Measurements from ENCODE around the gene ZNF227.
"Not testable (repeated sequence)": the region's sequence is repeated elsewhere in the genome, so short reads cannot be mapped to it uniquely, and the experiment has no call there.

The ZNF227 gene

GRCh38 chr19:44212250-44212865 lies at the start of gene ZNF227:
ZNF227 (plus strand) TSS chr19:44212532; CDS start chr19:44217793, 5,261 bp downstream.
- peak; percentile 88 for DNase-seq

GRCh38 chr19:44163789-44164188 lies 48.5 kb upstream of the ZNF227 start:
- no peak for DNase-seq

- no peak for DNase-seq
Measured at GRCh38 chr19:44164327-44164672, 48.0 kb upstream of the ZNF227 start.

GRCh38 chr19:44164673-44165512 lies 47.4 kb upstream of the ZNF227 start, which contains the start of gene ZNF226:
ZNF226 (plus strand) TSS chr19:44165100; CDS start chr19:44170081, 4,981 bp downstream.
- DNase-seq: peak; percentile 89

- DNase-seq: not testable (repeated sequence)
Measured at GRCh38 chr19:44170660-44171059, 41.7 kb upstream of the ZNF227 start.

GRCh38 chr19:44176590-44176989 lies 35.7 kb upstream of the ZNF227 start:
- no peak for DNase-seq

- DNase-seq: no peak
Measured at GRCh38 chr19:44180968-44181367, 31.4 kb upstream of the ZNF227 start.

GRCh38 chr19:44182145-44182544 lies 30.2 kb upstream of the ZNF227 start:
- no peak for DNase-seq

GRCh38 chr19:44190020-44190419 lies 22.3 kb upstream of the ZNF227 start:
- no peak for DNase-seq

- no peak for DNase-seq
Measured at GRCh38 chr19:44192127-44192526, 20.2 kb upstream of the ZNF227 start.

GRCh38 chr19:44196772-44197171 lies 15.6 kb upstream of the ZNF227 start:
- DNase-seq: no peak

GRCh38 chr19:44202470-44202869 lies 9.9 kb upstream of the ZNF227 start:
- DNase-seq: no peak

- no peak for DNase-seq
Measured at GRCh38 chr19:44202974-44203373, 9.4 kb upstream of the ZNF227 start.

GRCh38 chr19:44203877-44204276 lies 8.5 kb upstream of the ZNF227 start:
- not testable (repeated sequence) for DNase-seq

GRCh38 chr19:44204772-44205171 lies 7.6 kb upstream of the ZNF227 start:
- DNase-seq: no peak

GRCh38 chr19:44207126-44207803 lies 5.1 kb upstream of the ZNF227 start:
- no peak for DNase-seq

- no peak for DNase-seq
Measured at GRCh38 chr19:44212866-44213346, 574 bp downstream of the ZNF227 start.

- not testable (repeated sequence) for DNase-seq
Measured at GRCh38 chr19:44219926-44220325, 7.6 kb downstream of the ZNF227 start.

GRCh38 chr19:44220761-44221160 lies 8.4 kb downstream of the ZNF227 start:
- DNase-seq: not testable (repeated sequence)

- not testable (repeated sequence) for DNase-seq
Measured at GRCh38 chr19:44221291-44221690, 9.0 kb downstream of the ZNF227 start.

GRCh38 chr19:44228318-44228717 lies 16.0 kb downstream of the ZNF227 start:
- no peak for DNase-seq

GRCh38 chr19:44232867-44233266 lies 20.5 kb downstream of the ZNF227 start:
- DNase-seq: no peak

GRCh38 chr19:44236384-44236783 lies 24.1 kb downstream of the ZNF227 start:
- no peak for DNase-seq

- DNase-seq: not testable (repeated sequence)
Measured at GRCh38 chr19:44252332-44252731, 40.0 kb downstream of the ZNF227 start.
